Neural progenitor cell (in vitro differentiated cells): ENCODE data around the gene IQCC.

ENCODE experiments used
- CTCF ChIP-seq: fragments of 200-600 bp; sonication (generic); IDR thresholded peaks from 2 replicates; pipeline ENCODE4 v1.5.1; 2017; ENCODE audit warnings: antibody characterized with exemption, mild to moderate bottlenecking
- EZH2 ChIP-seq: fragments of 200-600 bp; sonication (generic); IDR thresholded peaks from 2 replicates; pipeline ENCODE4 v1.6.1; 2017; ENCODE audit warnings: antibody characterized with exemption, mild to moderate bottlenecking, moderate library complexity
- EZH2phosphoT487 ChIP-seq: fragments of 200-600 bp; sonication (generic); IDR thresholded peaks from 2 replicates; pipeline ENCODE4 v1.6.1; 2017; ENCODE audit warnings: antibody characterized with exemption

- TF ChIP-seq CTCF: no peak
- no peak for TF ChIP-seq EZH2
- TF ChIP-seq EZH2phosphoT487: no peak
These were observed 3.4 kb downstream of the IQCC start, which contains the start of gene DCDC2B for GRCh38 chr1:32208891-32209328.
